Mesendoderm (in vitro differentiated cells): ENCODE data around the gene IQCM.

Experiments used
- DNase-seq: peaks from one replicate; pipeline ENCODE4 v3.0.0; 2013
- H2AK5ac ChIP-seq: 2 replicates; pipeline ENCODE4 v1.6.1; 2013; ENCODE audit warnings: low read length, inconsistent platforms
- H2BK120ac ChIP-seq: 2 replicates; pipeline ENCODE4 v1.6.1; 2013; ENCODE audit warnings: low read depth, mild to moderate bottlenecking, low read length, moderate library complexity, mixed read lengths
- H2BK15ac ChIP-seq: replicated peaks from 2 replicates; pipeline ENCODE4 v1.6.1; 2013; ENCODE audit warnings: low read depth, mild to moderate bottlenecking, moderate library complexity
- H2BK5ac ChIP-seq: 2 replicates; pipeline ENCODE4 v1.6.1; 2013; ENCODE audit warnings: low read length, inconsistent platforms
- H3K18ac ChIP-seq: 2 replicates; pipeline ENCODE4 v1.6.1; 2013; ENCODE audit warnings: mild to moderate bottlenecking, low read length, mixed read lengths
- H3K23ac ChIP-seq: one replicate; pipeline ENCODE4 v1.6.1; 2013; ENCODE audit warnings: low read length
- H3K27ac ChIP-seq: 2 replicates; pipeline ENCODE4 v1.5.1; 2013; ENCODE audit warnings: low read depth, mild to moderate bottlenecking, inconsistent platforms, low read length, moderate library complexity
- H3K27me3 ChIP-seq: 2 replicates; pipeline ENCODE4 v1.6.1; 2013; ENCODE audit warnings: low read length, control low read depth, mild to moderate bottlenecking, inconsistent platforms; ENCODE audit not compliant: insufficient read depth, poor library complexity
- H3K36me3 ChIP-seq: 2 replicates; pipeline ENCODE4 v1.6.1; 2013; ENCODE audit warnings: low read length, inconsistent platforms; ENCODE audit not compliant: control insufficient read depth, insufficient read depth
- H3K4ac ChIP-seq: one replicate; pipeline ENCODE4 v1.6.1; 2013; ENCODE audit warnings: low read depth, mild to moderate bottlenecking, low read length, moderate library complexity
- H3K4me1 ChIP-seq: 2 replicates; pipeline ENCODE4 v1.6.1; 2013; ENCODE audit warnings: low read depth, low read length, inconsistent platforms; ENCODE audit not compliant: control insufficient read depth
- H3K4me2 ChIP-seq: 2 replicates; pipeline ENCODE4 v1.6.1; 2013; ENCODE audit warnings: low read length
- H3K4me3 ChIP-seq: 2 replicates; pipeline ENCODE4 v1.5.1; 2013; ENCODE audit warnings: mild to moderate bottlenecking, low read length
- H3K56ac ChIP-seq: one replicate; pipeline ENCODE4 v1.6.1; 2013; ENCODE audit warnings: low read length
- H3K79me1 ChIP-seq: 2 replicates; pipeline ENCODE4 v1.6.1; 2013; ENCODE audit warnings: low read length, inconsistent platforms
- H3K79me2 ChIP-seq: 2 replicates; pipeline ENCODE4 v1.6.1; 2013; ENCODE audit warnings: mild to moderate bottlenecking, low read length; ENCODE audit not compliant: control insufficient read depth, insufficient read depth
- H3K9ac ChIP-seq: 2 replicates; pipeline ENCODE4 v1.6.1; 2013; ENCODE audit warnings: low read length, inconsistent platforms
- H4K5ac ChIP-seq: one replicate; pipeline ENCODE4 v1.6.1; 2013; ENCODE audit warnings: low read length
- H4K8ac ChIP-seq: one replicate; pipeline ENCODE4 v1.6.1; 2013; ENCODE audit warnings: low read depth, mild to moderate bottlenecking, control low read depth, low read length, moderate library complexity
- WGBS: extraction: QIAGEN DNeasy Blood & Tissue Kit; methylation state at CpG from one replicate; pipeline ENCODE4 v1.1.7; 2013; ENCODE audit warnings: low lambda C conversion rate, missing lambda C conversion rate; ENCODE audit not compliant: insufficient coverage; ENCODE audit errors: extremely low coverage; 5-methylcytosine and 5-hydroxymethylcytosine counted together

IQCM gene

GRCh38 chr4:149549911-149550310 is 265.7 kb downstream of the IQCM start:
- H3K27ac ChIP-seq, result no peak overlapping the region
- H2BK120ac ChIP-seq, result no peak overlapping the region
- H3K4ac ChIP-seq, result no peak overlapping the region
- no peaks in the 10 kb centered on the region for H3K79me2 ChIP-seq
- no peak overlapping the region for H2BK5ac ChIP-seq
- H3K9ac ChIP-seq, result no peak overlapping the region
- no peaks in the 10 kb centered on the region for H3K27me3 ChIP-seq
- no peak overlapping the region for H3K4me3 ChIP-seq
- H3K18ac ChIP-seq, result no peak overlapping the region
- peak; percentile 80 for DNase-seq
- no peak overlapping the region for H4K8ac ChIP-seq
- no peak overlapping the region for H3K56ac ChIP-seq
- no peak overlapping the region for H4K5ac ChIP-seq
- H3K4me1 ChIP-seq, result no peaks in the 10 kb centered on the region
- no peaks in the 10 kb centered on the region for H3K36me3 ChIP-seq
- no peak overlapping the region for H3K23ac ChIP-seq
- no peak overlapping the region for H2BK15ac ChIP-seq
- H3K79me1 ChIP-seq, result no peaks in the 10 kb centered on the region
- H2AK5ac ChIP-seq, result no peak overlapping the region
- no peak overlapping the region for H3K4me2 ChIP-seq

- no peak overlapping the region for H2AK5ac ChIP-seq
- H3K23ac ChIP-seq, result no peak overlapping the region
- no peak overlapping the region for H2BK120ac ChIP-seq
- H3K4me3 ChIP-seq, result no peak overlapping the region
- no CpG with 5 or more reads among the region's 2 CpGs for WGBS
- H4K5ac ChIP-seq, result no peak overlapping the region
- no peaks in the 10 kb centered on the region for H3K27me3 ChIP-seq
- no peaks in the 10 kb centered on the region for H3K79me2 ChIP-seq
- no peaks in the 10 kb centered on the region for H3K79me1 ChIP-seq
- H3K9ac ChIP-seq, result no peak overlapping the region
- no peaks in the 10 kb centered on the region for H3K4me1 ChIP-seq
- no peak overlapping the region for H3K56ac ChIP-seq
- no peaks in the 10 kb centered on the region for H3K36me3 ChIP-seq
- no peak overlapping the region for H3K4me2 ChIP-seq
- H3K4ac ChIP-seq, result no peak overlapping the region
- no peak for DNase-seq
- H4K8ac ChIP-seq, result no peak overlapping the region
- no peak overlapping the region for H2BK15ac ChIP-seq
- H3K18ac ChIP-seq, result no peak overlapping the region
- no peak overlapping the region for H2BK5ac ChIP-seq
- no peak overlapping the region for H3K27ac ChIP-seq
These were observed 280.9 kb downstream of the IQCM start for GRCh38 chr4:149534779-149535178.

- Histone ChIP-seq H4K8ac (no peak overlapping the region), H3K36me3 (no peaks in the 10 kb centered on the region), H3K9ac (no peak overlapping the region), H3K79me2 (no peaks in the 10 kb centered on the region), H3K4me2 (no peak overlapping the region), H2BK120ac (no peak overlapping the region), H2BK5ac (no peak overlapping the region), H3K4ac (no peak overlapping the region), H3K27ac (no peak overlapping the region), H3K4me3 (no peak overlapping the region), H3K23ac (no peak overlapping the region), H3K79me1 (no peaks in the 10 kb centered on the region), H2AK5ac (no peak overlapping the region), H4K5ac (no peak overlapping the region), H3K4me1 (no peaks in the 10 kb centered on the region), H2BK15ac (no peak overlapping the region), H3K56ac (no peak overlapping the region), H3K27me3 (no peaks in the 10 kb centered on the region), H3K18ac (no peak overlapping the region)
- peak; percentile 7 for DNase-seq
- no CpG with 5 or more reads among the region's 3 CpGs for WGBS
These were observed 283.8 kb downstream of the IQCM start for GRCh38 chr4:149531861-149532260.

- Histone ChIP-seq H4K5ac (no peak overlapping the region), H2AK5ac (no peak overlapping the region), H4K8ac (no peak overlapping the region), H3K36me3 (no peaks in the 10 kb centered on the region), H3K27ac (no peak overlapping the region), H3K18ac (no peak overlapping the region), H3K23ac (no peak overlapping the region), H3K9ac (no peak overlapping the region), H3K4ac (no peak overlapping the region), H3K27me3 (no peaks in the 10 kb centered on the region), H2BK120ac (no peak overlapping the region), H2BK5ac (no peak overlapping the region), H3K79me2 (no peaks in the 10 kb centered on the region), H2BK15ac (no peak overlapping the region), H3K4me2 (no peak overlapping the region), H3K79me1 (no peaks in the 10 kb centered on the region), H3K4me1 (no peaks in the 10 kb centered on the region), H3K56ac (no peak overlapping the region), H3K4me3 (no peak overlapping the region)
- DNase-seq, result peak; percentile 26
- WGBS, result no CpG with 5 or more reads among the region's 2 CpGs
These were observed 292.6 kb downstream of the IQCM start for GRCh38 chr4:149523039-149523438.

GRCh38 chr4:149521611-149522425 is 293.8 kb downstream of the IQCM start:
- no CpG with 5 or more reads among the region's 3 CpGs for WGBS

GRCh38 chr4:149518471-149518870 is 297.2 kb downstream of the IQCM start:
- no peak overlapping the region for H3K4me3 ChIP-seq
- no peak overlapping the region for H2BK15ac ChIP-seq
- no peak overlapping the region for H3K56ac ChIP-seq

More at GRCh38 chr4:149521611-149522425, 293.8 kb downstream of the IQCM start:
- no peak overlapping the region for H3K4me2 ChIP-seq
- H3K9ac ChIP-seq, result no peak overlapping the region
- H4K5ac ChIP-seq, result no peak overlapping the region
- H3K79me2 ChIP-seq, result no peaks in the 10 kb centered on the region
- DNase-seq, result no peak
- no peaks in the 10 kb centered on the region for H3K27me3 ChIP-seq
- H3K56ac ChIP-seq, result no peak overlapping the region
- H3K23ac ChIP-seq, result no peak overlapping the region
- no peak overlapping the region for H3K4ac ChIP-seq
- H3K18ac ChIP-seq, result no peak overlapping the region
- H3K4me1 ChIP-seq, result no peaks in the 10 kb centered on the region
- no peak overlapping the region for H3K4me3 ChIP-seq
- no peak overlapping the region for H2BK5ac ChIP-seq
- no peaks in the 10 kb centered on the region for H3K36me3 ChIP-seq
- H2BK120ac ChIP-seq, result no peak overlapping the region
- H3K27ac ChIP-seq, result no peak overlapping the region
- H3K79me1 ChIP-seq, result no peaks in the 10 kb centered on the region
- no peak overlapping the region for H4K8ac ChIP-seq
- no peak overlapping the region for H2BK15ac ChIP-seq
- no peak overlapping the region for H2AK5ac ChIP-seq

More at GRCh38 chr4:149518471-149518870, 297.2 kb downstream of the IQCM start:
- no peak overlapping the region for H4K8ac ChIP-seq
- no peaks in the 10 kb centered on the region for H3K79me2 ChIP-seq
- no peak overlapping the region for H3K23ac ChIP-seq
- H3K4me1 ChIP-seq, result no peaks in the 10 kb centered on the region
- H3K27ac ChIP-seq, result no peak overlapping the region
- no peak overlapping the region for H2BK120ac ChIP-seq
- H3K9ac ChIP-seq, result no peak overlapping the region
- H2BK5ac ChIP-seq, result no peak overlapping the region
- H3K4me2 ChIP-seq, result no peak overlapping the region
- no peak overlapping the region for H2AK5ac ChIP-seq
- no peaks in the 10 kb centered on the region for H3K36me3 ChIP-seq
- DNase-seq, result no peak
- no peak overlapping the region for H3K4ac ChIP-seq
- no peaks in the 10 kb centered on the region for H3K27me3 ChIP-seq
- no peaks in the 10 kb centered on the region for H3K79me1 ChIP-seq
- no peak overlapping the region for H4K5ac ChIP-seq
- H3K18ac ChIP-seq, result no peak overlapping the region
